ENCODE results near the gene GRK2. TPM values are rescaled to one million over a fixed set of nuclear protein-coding genes. Genes with fewer than 3 reads are reported as not detected.

GRK2 gene
- total and polyA plus RNA-seq, 9 of the 15 experiments (the other 6 are each of a cell fraction or from before 2014, with no cell fraction given) = 0.24 to 95.8 (median 56.5) TPM

DNA sequence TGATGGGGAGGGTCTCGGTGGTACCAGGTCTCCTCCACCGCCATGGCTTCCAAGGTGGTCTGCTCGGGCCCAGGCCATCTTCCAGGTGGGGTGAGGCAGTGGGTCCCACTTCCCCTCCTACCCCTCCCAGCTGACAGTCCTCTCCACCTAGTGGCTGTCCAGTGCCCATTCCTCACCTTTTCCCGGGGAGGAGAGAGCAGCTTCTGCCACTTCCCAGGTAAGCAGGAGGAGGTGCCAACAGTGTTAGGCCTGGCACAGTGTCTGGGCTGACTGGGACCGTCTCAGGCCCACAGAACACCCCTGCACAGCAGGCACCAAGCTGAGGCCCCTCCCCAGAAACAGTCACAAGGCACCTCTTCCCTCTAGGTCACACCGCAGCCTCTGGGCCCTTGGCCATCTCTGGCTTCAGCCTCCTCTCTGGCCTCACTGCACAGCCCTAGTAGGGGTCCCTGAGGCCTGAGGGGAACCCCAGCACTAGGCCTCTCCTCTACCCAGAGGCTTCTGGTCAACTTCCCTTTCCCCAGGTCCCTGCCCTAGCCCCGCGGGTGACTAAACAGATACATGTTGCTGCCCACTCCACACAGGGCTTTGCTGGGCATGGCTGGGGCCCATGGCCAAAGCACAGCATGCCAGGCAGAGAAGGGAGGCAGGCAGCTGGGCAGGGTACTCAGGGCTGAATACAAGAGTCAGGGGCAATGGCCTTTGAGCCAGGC is 20.5 kb downstream of the GRK2 start (continued):
- TF ChIP-seq ZNF830 (CRISPR knock-in tag; IDR thresholded peaks at IDR 0.05) = 0 out of 2 replicates have a peak, but pooled peaks have one; percentile 51
- no peak for TF ChIP-seq NCOA1 (IDR thresholded peaks at IDR 0.05; ENCODE audit: low read depth)
- no peak for TF ChIP-seq ZNF589 (CRISPR knock-in tag; IDR thresholded peaks at IDR 0.05; ENCODE audit: low read depth)
- TF ChIP-seq KAT2B (IDR thresholded peaks at IDR 0.05; ENCODE audit: low read depth, low read length) = no peak
- no peak for TF ChIP-seq GTF2E2 (tag; IDR thresholded peaks at IDR 0.05)
- no peak for TF ChIP-seq ILF3 (IDR thresholded peaks at IDR 0.05; ENCODE audit: borderline replicate concordance)
- TF ChIP-seq, protein P1, sequence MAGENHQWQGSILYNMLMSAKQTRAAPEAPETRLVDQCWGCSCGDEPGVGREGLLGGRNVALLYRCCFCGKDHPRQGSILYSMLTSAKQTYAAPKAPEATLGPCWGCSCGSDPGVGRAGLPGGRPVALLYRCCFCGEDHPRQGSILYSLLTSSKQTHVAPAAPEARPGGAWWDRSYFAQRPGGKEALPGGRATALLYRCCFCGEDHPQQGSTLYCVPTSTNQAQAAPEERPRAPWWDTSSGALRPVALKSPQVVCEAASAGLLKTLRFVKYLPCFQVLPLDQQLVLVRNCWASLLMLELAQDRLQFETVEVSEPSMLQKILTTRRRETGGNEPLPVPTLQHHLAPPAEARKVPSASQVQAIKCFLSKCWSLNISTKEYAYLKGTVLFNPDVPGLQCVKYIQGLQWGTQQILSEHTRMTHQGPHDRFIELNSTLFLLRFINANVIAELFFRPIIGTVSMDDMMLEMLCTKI (IDR thresholded peaks at IDR 0.05; ENCODE audit: partially characterized antibody) = no peak
- TF ChIP-seq POLR2G (IDR thresholded peaks at IDR 0.05; ENCODE audit: low read depth, low read length) = peak; percentile 61
- TF ChIP-seq RBFOX2 (IDR thresholded peaks at IDR 0.05; ENCODE audit: low read depth, low read length) = 0 out of 2 replicates have a peak, but pooled peaks have one; percentile 24
- no peak for TF ChIP-seq ZNF431 (CRISPR knock-in tag; IDR thresholded peaks at IDR 0.05)
- no peak for TF ChIP-seq ZNF184 (CRISPR knock-in tag; IDR thresholded peaks at IDR 0.05)
- TF ChIP-seq ZNF445 (CRISPR knock-in tag; IDR thresholded peaks at IDR 0.05; ENCODE audit: low read depth) = no peak
- no peak for TF ChIP-seq TBP (optimal IDR thresholded peaks at IDR 0.05; ENCODE audit: low read depth, low read length)
- TF ChIP-seq ZNF212 (CRISPR knock-in tag; IDR thresholded peaks at IDR 0.05) = no peak
- TF ChIP-seq, protein P2, sequence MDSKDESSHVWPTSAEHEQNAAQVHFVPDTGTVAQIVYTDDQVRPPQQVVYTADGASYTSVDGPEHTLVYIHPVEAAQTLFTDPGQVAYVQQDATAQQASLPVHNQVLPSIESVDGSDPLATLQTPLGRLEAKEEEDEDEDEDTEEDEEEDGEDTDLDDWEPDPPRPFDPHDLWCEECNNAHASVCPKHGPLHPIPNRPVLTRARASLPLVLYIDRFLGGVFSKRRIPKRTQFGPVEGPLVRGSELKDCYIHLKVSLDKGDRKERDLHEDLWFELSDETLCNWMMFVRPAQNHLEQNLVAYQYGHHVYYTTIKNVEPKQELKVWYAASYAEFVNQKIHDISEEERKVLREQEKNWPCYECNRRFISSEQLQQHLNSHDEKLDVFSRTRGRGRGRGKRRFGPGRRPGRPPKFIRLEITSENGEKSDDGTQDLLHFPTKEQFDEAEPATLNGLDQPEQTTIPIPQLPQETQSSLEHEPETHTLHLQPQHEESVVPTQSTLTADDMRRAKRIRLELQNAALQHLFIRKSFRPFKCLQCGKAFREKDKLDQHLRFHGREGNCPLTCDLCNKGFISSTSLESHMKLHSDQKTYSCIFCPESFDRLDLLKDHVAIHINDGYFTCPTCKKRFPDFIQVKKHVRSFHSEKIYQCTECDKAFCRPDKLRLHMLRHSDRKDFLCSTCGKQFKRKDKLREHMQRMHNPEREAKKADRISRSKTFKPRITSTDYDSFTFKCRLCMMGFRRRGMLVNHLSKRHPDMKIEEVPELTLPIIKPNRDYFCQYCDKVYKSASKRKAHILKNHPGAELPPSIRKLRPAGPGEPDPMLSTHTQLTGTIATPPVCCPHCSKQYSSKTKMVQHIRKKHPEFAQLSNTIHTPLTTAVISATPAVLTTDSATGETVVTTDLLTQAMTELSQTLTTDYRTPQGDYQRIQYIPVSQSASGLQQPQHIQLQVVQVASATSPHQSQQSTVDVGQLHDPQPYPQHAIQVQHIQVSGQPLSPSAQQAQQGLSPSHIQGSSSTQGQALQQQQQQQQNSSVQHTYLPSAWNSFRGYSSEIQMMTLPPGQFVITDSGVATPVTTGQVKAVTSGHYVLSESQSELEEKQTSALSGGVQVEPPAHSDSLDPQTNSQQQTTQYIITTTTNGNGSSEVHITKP (IDR thresholded peaks at IDR 0.05; ENCODE audit: partially characterized antibody) = no peak
- no peak for TF ChIP-seq FOXM1 (IDR thresholded peaks at IDR 0.05; ENCODE audit: low read depth)
- no peak for TF ChIP-seq FOXM1 (CRISPR knock-in tag; IDR thresholded peaks at IDR 0.05; ENCODE audit: low read depth)
- TF ChIP-seq, protein P3, sequence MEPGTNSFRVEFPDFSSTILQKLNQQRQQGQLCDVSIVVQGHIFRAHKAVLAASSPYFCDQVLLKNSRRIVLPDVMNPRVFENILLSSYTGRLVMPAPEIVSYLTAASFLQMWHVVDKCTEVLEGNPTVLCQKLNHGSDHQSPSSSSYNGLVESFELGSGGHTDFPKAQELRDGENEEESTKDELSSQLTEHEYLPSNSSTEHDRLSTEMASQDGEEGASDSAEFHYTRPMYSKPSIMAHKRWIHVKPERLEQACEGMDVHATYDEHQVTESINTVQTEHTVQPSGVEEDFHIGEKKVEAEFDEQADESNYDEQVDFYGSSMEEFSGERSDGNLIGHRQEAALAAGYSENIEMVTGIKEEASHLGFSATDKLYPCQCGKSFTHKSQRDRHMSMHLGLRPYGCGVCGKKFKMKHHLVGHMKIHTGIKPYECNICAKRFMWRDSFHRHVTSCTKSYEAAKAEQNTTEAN (CRISPR knock-in tag; IDR thresholded peaks at IDR 0.05) = no peak
- TF ChIP-seq, protein P4, sequence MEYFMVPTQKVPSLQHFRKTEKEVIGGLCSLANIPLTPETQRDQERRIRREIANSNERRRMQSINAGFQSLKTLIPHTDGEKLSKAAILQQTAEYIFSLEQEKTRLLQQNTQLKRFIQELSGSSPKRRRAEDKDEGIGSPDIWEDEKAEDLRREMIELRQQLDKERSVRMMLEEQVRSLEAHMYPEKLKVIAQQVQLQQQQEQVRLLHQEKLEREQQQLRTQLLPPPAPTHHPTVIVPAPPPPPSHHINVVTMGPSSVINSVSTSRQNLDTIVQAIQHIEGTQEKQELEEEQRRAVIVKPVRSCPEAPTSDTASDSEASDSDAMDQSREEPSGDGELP (CRISPR knock-in tag; IDR thresholded peaks at IDR 0.05; ENCODE audit: borderline replicate concordance) = peak; percentile 46; the same call in 1 of the 2 replicates
- TF ChIP-seq RB1 (IDR thresholded peaks at IDR 0.05; ENCODE audit: low read depth) = no peak

All from K562 (cell line).